ENCODE data around the gene FSTL4. TPM values are rescaled to one million over a fixed set of nuclear protein-coding genes. Genes with fewer than 3 reads are reported as not detected.
"Not testable (repeated sequence)": the region's sequence is repeated elsewhere in the genome, so short reads cannot be mapped to it uniquely, and the experiment has no call there.

The FSTL4 gene
- polyA plus RNA-seq, 4 donors, result 0.78 to 1.2 (median 0.99) TPM

- no peak for DNase-seq (ENCODE audit: low read depth in 4 of 4, low spot score in 2 of 4)
Observed at GRCh38 chr5:133220851-133221674, 391.3 kb downstream of the FSTL4 start.

- DNase-seq (ENCODE audit: low read depth in 4 of 4, low spot score in 2 of 4), result no peak
Observed at GRCh38 chr5:133219296-133219695, 393.0 kb downstream of the FSTL4 start.

DNA sequence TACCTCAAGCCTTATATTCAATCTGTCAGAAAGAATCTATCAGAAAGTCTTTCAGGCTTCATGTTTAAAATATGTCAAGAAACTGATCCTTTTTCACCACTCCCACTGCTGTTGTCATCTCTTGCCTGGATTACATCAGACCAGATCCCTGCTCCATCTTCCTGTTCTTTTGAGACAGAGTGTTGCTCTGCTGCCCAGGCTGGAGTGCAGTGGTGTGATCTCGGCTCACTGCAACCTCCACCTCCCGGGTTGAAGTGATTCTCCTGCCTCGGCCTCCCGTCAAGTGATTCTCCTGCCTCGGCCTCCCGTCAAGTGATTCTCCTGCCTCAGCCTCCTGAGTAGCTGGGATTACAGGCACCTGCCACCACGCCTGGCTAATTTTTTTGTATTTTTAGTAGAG, 396.2 kb downstream of the FSTL4 start:
- DNase-seq (ENCODE audit: low read depth in 4 of 4, low spot score in 2 of 4), result not testable (repeated sequence)

DNA sequence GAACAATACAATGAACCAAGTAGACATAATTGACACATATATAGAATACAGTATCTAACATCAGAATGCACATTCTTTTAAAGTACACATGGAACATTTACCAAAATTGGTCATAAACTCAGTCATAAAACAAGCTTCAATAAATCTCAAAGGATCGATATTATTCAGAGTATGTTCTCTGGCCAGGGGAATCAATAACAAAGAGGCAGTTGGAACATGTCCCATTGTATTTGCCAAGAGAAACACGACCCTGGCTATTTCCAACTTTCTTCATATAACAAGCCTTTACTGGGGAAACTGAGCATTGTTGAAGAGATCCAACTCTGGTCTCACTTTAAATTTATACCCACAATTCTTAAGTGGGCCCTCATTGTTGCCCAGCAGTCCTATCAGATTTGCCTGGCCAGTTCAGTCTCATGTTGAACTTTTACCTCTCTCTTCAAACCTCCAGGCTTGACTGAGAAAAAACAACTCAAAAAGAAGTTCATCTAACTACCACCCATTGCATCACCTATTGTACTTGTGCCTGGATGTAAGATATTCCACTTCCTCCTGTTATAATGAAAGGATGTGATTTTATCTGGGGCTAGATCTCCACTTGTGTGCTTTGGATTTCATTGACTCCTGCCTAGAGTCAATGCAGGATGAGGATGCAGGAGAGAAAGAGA, 398.1 kb downstream of the FSTL4 start:
- DNase-seq (ENCODE audit: low read depth in 4 of 4, low spot score in 2 of 4), result no peak

- no peak for DNase-seq (ENCODE audit: low read depth in 4 of 4, low spot score in 2 of 4)
Observed at GRCh38 chr5:133205649-133206048, 406.7 kb downstream of the FSTL4 start.

GRCh38 chr5:133205204-133205603, 407.1 kb downstream of the FSTL4 start:
- DNase-seq (ENCODE audit: low read depth in 4 of 4, low spot score in 2 of 4), result no peak

DNA sequence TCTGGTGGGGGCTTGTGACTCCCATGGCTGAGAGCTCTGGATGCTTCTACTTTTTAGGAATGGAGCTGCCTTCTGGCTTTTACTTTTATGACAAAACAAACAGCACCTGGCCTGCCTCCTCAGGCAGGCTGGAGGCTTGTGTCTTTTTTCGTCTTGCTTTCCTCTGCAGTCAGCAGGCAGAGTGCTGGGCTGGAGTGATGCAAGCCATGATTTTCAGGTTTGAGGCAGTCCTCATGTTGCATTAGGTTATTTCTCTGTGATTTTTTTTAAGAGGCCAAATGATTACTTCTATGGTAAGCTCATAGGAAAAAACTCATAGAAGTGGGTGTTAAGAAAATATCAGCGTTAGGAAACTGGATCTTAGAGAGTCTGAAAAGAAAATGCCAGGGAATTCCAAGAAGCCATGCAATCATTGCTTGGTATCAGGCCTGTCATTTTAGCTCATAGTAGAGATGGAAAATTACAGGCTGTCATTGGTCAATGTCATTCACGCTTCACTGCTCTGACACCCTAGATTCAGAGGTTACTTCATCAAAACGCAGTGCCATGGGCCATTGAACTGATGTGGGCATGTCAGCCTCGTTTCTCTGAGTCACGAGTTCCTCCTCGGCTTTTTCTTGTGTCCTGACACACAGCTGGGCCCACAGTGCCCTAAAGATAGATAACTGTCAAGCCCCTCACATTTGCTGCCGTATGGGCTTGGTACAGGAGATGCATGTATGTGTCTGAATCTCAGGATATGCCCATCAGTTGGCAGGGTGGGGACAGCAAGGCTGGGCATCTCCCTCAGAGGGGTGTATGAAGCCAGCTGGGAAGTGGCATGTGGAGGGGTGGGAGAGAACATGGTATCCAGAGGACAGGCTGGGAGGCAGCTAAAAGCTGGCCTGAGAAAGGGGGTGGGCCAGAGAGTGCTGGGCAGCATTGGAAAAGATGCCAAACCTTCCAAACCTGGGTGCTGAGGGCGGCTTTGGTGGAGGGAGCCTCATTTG, 408.7 kb downstream of the FSTL4 start:
- no peak for DNase-seq (ENCODE audit: low read depth in 4 of 4, low spot score in 2 of 4)

DNA sequence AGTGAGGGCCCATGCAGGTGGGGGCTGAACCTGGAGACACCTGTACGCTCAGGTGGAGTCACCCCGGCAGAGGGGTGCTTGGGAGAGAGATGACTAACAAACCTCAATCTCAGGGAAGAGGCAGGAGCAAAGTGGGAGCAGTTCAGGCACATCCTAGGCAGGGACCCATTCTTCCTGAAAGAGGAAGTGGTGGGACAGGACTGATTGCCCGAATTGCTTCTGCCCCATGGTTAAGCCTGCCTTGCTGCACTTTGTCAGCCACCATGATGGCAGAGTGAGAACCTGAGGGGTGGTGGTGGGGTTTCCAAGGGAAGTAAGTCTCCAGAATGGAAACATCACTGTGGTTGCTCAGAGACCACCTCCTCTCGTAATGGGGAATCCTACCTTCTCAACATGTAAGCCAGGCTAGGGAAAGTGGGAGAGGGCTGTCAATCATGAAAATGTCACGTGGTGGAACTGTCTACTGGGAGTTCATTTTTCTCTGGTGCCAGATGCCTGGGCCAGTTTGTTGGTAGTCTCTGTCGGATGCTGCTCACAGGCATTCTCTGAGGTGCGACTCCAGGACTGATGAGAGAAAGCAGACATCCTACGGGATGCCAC, 410.2 kb downstream of the FSTL4 start:
- no peak for DNase-seq (ENCODE audit: low read depth in 4 of 4, low spot score in 2 of 4)

- no peak for DNase-seq (ENCODE audit: low read depth in 4 of 4, low spot score in 2 of 4)
Observed at GRCh38 chr5:133201310-133201709, 411.0 kb downstream of the FSTL4 start.

- DNase-seq (ENCODE audit: low read depth in 4 of 4, low spot score in 2 of 4), result no peak
Observed at GRCh38 chr5:133200256-133200655, 412.1 kb downstream of the FSTL4 start.

DNA sequence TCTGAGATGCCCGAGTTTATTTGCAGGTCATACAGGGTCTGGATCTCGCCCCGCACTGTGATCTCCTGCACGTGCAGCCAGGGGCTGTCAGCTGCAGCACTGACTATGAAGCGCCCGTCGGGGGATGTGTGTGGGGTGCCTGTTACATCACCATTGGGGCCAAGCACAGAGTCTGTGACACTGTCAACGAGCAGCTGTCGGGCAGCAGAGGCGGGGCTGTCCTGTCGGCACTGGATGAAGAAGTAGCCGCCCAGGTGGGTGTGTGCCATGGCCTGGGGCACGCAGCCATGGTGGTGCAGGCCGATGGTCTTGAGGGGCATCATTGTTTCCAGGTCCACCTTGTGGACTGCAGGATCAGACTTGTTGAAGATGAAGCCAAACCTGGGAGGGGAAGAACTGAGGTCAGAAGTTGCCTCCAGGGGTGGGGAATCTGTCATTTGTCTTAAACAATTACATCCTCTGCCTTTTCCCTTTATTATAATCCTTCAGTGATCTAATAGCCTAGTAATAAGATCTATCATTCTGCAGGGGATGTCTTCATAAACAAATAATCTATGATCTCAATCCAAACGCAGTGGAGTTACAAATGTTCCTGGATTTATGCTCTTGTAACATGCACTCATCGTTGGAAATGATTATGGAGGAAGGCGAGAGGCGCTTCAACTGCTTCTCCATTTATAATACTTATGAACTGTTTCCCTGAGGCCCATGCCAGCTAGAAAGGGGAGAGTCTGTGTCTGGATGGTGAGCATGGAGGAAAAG, 412.7 kb downstream of the FSTL4 start:
- no peak for DNase-seq (ENCODE audit: low read depth in 4 of 4, low spot score in 2 of 4)

GRCh38 chr5:133198511-133198910, 413.8 kb downstream of the FSTL4 start:
- DNase-seq (ENCODE audit: low read depth in 4 of 4, low spot score in 2 of 4), result no peak

DNA sequence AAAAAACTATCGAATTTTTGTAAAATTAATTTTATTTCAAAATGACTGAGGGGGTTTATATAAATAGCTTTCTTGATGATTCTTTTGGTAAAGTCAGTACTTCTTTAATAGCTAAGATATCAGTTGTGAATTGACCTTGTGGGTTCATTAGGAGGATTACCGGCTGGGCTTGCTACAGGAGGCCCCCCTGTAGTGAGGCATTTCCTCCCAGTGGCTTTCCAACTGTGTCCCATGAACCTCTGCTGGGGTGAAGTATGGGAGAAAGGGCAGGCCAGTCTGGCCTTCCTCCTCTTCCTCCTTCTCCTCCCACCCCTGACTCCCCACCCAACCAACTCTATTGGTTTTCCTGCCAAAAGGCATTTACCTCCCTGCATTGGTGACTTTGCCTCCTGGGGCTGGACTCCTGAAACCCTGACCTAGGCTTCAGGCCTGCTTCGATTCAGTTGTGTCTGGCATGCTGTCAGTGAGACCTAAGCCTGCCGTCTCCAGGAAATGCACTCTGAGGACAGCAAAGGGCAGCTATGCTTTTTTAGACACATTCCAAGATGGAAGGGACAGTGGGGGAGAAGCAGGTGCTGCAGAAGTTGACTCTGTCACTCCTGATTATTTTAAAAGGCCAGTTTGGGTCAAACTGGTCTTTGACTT, 415.8 kb downstream of the FSTL4 start:
- no peak for DNase-seq (ENCODE audit: low read depth in 4 of 4, low spot score in 2 of 4)

DNA sequence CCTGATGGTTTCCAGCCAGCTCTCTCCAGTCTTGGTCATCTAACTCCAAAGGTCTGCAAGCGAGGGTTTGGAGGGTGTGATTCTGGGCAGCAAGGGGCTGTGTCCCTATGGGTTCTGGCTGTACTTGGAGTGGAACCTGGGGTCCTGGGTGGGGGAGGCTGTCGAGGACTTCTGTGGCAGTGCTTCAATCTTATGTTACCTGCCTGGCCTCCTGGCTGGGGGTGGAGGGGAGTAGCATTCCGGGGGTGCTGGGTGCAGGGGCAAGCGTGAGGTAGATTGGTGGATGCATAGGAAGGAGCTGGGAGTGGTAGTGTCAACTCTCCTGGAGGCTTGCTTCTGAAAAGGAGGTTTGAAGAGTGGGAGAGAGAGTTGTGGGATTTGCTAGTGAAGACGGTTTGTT, 417.1 kb downstream of the FSTL4 start:
- no peak for DNase-seq (ENCODE audit: low read depth in 4 of 4, low spot score in 2 of 4)

GRCh38 chr5:133193794-133194193, 418.5 kb downstream of the FSTL4 start:
- no peak for DNase-seq (ENCODE audit: low read depth in 4 of 4, low spot score in 2 of 4)

GRCh38 chr5:133192716-133193115, 419.6 kb downstream of the FSTL4 start:
- no peak for DNase-seq (ENCODE audit: low read depth in 4 of 4, low spot score in 2 of 4)

DNA sequence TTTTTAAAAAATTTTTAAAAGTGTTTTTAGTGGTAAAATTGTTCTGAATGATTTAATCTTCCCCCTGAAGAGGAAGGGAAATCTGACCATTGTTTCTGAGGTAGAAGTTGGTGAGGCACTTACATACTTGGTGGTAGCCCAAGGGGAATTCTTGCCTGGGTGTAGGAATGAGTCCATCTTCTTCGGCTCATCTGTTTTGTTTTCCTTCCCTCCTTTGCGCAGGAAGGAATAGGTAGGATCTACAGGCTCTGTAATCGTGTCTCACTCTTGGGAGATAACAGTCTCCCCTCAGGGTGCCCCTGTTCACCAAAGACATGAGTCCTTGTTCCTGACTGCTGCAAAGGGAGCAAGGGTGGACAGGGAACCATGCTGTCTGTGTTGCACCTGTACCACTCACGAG, 422.5 kb downstream of the FSTL4 start:
- DNase-seq (ENCODE audit: low read depth in 4 of 4, low spot score in 2 of 4), result no peak

DNA sequence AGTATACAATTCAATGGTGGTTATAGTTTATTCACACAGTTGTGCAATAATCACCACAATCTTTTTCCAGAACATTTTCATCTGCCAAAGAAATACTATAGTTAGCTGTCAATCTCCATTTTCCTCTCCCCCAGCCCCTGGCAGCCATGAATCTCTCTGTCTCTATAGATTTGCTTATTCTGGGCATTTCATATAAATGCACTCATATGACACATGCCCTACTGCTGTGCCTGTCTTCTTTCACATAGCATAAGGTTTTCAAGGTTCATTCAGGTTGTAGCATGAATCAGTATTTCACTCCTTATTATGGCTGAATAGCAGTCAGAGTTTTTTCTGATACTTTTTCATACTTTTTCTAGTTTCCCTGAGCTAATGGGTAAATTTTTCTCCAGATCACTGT, 432.9 kb downstream of the FSTL4 start:
- no peak for DNase-seq (ENCODE audit: low read depth in 4 of 4, low spot score in 2 of 4)

GRCh38 chr5:133170756-133171387, 441.5 kb downstream of the FSTL4 start:
- DNase-seq (ENCODE audit: low read depth in 4 of 4, low spot score in 2 of 4), result not testable (repeated sequence)

All from left renal cortex interstitium (tissue), 4 donors.